ENCODE measurements around the gene BTBD1. TPM values are rescaled to one million over a fixed set of nuclear protein-coding genes. Genes with fewer than 3 reads are reported as not detected.
A peak's percentile ranks its signal among the peaks of the same experiment; 100 is the strongest.

BTBD1 gene
- total and polyA plus RNA-seq, 7 donors = 93.5 to 193 (median 151) TPM

DNA sequence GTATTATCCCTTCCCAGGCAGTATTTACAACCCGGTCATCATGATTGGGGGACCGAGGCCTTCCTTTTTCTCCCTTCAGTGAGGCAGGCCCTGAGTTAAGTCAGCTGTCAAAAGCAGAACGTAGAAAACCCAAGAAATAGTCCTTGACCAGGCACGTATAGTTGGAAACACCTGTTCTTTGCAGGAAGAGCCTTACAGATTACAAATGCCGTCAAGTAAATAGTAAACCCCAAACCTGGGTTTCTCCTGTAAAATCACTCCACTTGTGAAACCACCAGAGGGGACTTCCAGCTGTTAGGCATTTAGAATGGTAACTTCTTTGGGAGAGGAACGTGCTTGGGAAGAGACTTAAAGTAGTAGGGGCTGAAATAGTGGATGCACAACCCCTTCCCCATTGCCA lies 1.0 kb upstream of the BTBD1 start:
- intact Hi-C loops (cut with DNase I) = loop anchor here (5.0 kb wide), 1 partner anchor 39 kb away; the partner anchor contains the start of gene TM6SF1 (in 2 of the 2)
- H3K4me1 ChIP-seq = peaks cover 24% of the 10 kb centered on the region
- ATAC-seq = no peak
- H3K36me3 ChIP-seq (ENCODE audit: insufficient read depth in 1 of 2, low read depth in 1 of 2) = no peaks in the 10 kb centered on the region
- DNase-seq = no peak
- H3K27me3 ChIP-seq (ENCODE audit: insufficient read depth in 3 of 3, low read length in 2 of 3) = no peaks in the 10 kb centered on the region
- H3K9me3 ChIP-seq = peaks cover 1% of the 10 kb centered on the region
- H3K4me3 ChIP-seq = no peak overlapping the region
- WGBS, 3 donors = 68 to 81% (median 73%) methylated on average over 6 of the region's 6 CpGs
- TF ChIP-seq, protein P1, sequence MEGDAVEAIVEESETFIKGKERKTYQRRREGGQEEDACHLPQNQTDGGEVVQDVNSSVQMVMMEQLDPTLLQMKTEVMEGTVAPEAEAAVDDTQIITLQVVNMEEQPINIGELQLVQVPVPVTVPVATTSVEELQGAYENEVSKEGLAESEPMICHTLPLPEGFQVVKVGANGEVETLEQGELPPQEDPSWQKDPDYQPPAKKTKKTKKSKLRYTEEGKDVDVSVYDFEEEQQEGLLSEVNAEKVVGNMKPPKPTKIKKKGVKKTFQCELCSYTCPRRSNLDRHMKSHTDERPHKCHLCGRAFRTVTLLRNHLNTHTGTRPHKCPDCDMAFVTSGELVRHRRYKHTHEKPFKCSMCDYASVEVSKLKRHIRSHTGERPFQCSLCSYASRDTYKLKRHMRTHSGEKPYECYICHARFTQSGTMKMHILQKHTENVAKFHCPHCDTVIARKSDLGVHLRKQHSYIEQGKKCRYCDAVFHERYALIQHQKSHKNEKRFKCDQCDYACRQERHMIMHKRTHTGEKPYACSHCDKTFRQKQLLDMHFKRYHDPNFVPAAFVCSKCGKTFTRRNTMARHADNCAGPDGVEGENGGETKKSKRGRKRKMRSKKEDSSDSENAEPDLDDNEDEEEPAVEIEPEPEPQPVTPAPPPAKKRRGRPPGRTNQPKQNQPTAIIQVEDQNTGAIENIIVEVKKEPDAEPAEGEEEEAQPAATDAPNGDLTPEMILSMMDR (IDR thresholded peaks at IDR 0.05) = no peak
- peak overlapping the region; percentile 99 for H3K27ac ChIP-seq

DNA sequence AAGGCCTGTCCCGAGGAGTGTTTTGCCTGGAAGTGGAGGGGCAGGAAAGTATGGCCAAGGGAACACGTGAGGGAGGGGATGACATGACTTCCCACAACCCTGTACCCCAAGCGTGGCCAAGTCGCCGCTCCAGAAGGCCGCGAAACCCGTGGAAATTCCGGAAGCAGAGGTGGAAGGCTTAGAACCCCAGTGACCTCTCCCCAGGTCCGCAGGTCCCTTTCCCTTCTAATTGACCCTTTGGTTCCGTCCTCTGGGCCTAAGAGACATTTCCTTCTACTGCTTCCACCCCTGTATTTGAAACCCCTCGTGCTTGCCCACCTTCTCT lies 548 bp upstream of the BTBD1 start:
- WGBS, 3 donors = 43 to 55% (median 47%) methylated on average over 12 of the region's 12 CpGs
- no peak for ATAC-seq
- TF ChIP-seq, protein P1 (IDR thresholded peaks at IDR 0.05) = no peak
- Histone ChIP-seq H3K27me3 (ENCODE audit: insufficient read depth in 3 of 3, low read length in 2 of 3) (no peaks in the 10 kb centered on the region), H3K4me3 (peak overlapping the region; percentile 97), H3K36me3 (ENCODE audit: insufficient read depth in 1 of 2, low read depth in 1 of 2) (no peaks in the 10 kb centered on the region), H3K4me1 (peaks cover 29% of the 10 kb centered on the region), H3K27ac (peak overlapping the region; percentile 99), H3K9me3 (no peaks in the 10 kb centered on the region)
- no peak for DNase-seq
- intact Hi-C loops (cut with DNase I) = loop anchor here (5.0 kb wide), 1 partner anchor 40 kb away; the partner anchor contains the start of gene TM6SF1 (in 2 of the 2)

DNA sequence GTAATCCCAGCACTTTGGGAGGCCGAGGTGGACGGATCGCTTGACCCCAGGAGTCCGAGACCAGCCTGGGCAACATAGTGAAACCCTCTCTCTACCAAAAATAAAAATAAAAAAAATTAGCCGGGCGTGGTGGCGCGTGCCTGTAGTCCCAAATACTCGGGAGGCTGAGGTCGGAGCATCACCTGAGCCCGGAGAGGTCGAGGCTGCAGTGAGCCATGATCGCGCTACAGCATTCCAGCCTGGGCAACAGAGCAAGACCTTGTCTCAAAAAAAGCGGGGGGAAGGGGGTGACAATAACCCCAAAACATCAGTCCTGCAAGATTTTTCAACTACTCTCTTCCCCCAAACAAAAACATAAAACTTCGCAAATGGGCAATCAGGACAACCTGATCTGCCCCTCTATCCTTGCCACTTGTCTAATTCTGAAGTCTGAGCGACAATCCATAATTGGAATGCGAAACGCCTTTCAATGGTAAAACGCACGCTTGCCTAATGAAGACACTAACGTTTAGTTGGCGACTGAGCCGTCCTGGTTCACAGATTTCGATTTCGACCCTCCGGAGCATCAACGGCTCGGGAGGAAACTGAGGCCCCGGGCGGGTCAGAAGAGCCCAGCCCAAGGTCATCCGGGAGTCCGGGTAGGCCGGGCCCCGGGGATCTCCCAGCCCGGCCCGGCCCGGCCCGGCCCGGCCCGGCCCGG lies 868 bp downstream of the BTBD1 start:
- no peaks in the 10 kb centered on the region for H3K9me3 ChIP-seq
- H3K27me3 ChIP-seq (ENCODE audit: insufficient read depth in 3 of 3, low read length in 2 of 3) = no peaks in the 10 kb centered on the region
- H3K27ac ChIP-seq = peak overlapping the region; percentile 99
- DNase-seq (peak in 1 of 2 donors; percentile 58), ATAC-seq (peak in 3 of 4 donors; percentile 1 to 36 (median 23))
- H3K4me1 ChIP-seq = peaks cover 43% of the 10 kb centered on the region
- peak overlapping the region; percentile 97 for H3K4me3 ChIP-seq
- intact Hi-C loops (cut with DNase I) = loop anchor here (5.0 kb wide), 1 partner anchor 41 kb away; the partner anchor contains the start of gene TM6SF1 (in 2 of the 2)
- WGBS, 3 donors = 1 to 3% (median 2%) methylated on average over 36 to 42 of the region's 42 CpGs
- H3K36me3 ChIP-seq (ENCODE audit: insufficient read depth in 1 of 2, low read depth in 1 of 2) = peaks cover 0 to 3% of the 10 kb centered on the region in 2 donors
- TF ChIP-seq, protein P1 (IDR thresholded peaks at IDR 0.05) = no peak

DNA sequence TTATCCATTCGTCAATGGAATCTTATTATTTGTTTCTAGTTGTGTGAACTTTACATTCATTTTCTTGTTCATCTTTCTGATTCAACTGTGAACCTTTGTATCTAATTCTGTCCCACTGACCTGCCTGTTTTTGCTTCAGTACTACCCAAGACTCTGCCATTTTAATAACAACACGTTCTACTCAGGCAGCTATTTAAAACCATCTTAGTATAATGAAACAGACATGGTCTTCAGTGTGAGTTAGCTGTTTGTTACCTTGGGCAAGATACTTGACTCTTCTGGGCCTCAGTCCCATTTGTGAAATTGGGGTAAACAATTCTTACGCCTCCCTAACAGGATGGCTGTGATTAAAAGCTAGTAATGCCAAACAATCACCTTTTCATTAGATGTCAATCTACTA lies 1.6 kb downstream of the BTBD1 start:
- H3K4me1 ChIP-seq = peaks cover 48% of the 10 kb centered on the region

More for the DNA sequence above, 1.6 kb downstream of the BTBD1 start:
- WGBS, 3 donors = 14 to 20% (median 16%) methylated on average over 3 of the region's 3 CpGs
- peaks cover 0 to 5% of the 10 kb centered on the region in 2 donors for H3K36me3 ChIP-seq (ENCODE audit: insufficient read depth in 1 of 2, low read depth in 1 of 2)
- DNase-seq (no peak), ATAC-seq (peak in 3 of 4 donors; percentile 32 to 67 (median 34))
- peak overlapping the region; percentile 97 for H3K4me3 ChIP-seq
- TF ChIP-seq, protein P1 (IDR thresholded peaks at IDR 0.05) = no peak
- H3K27ac ChIP-seq = peak overlapping the region; percentile 99
- intact Hi-C loops (cut with DNase I) = loop anchor here (5.0 kb wide), 1 partner anchor 42 kb away; the partner anchor contains the start of gene TM6SF1 (in 2 of the 2)
- no peaks in the 10 kb centered on the region for H3K27me3 ChIP-seq (ENCODE audit: insufficient read depth in 3 of 3, low read length in 2 of 3)
- H3K9me3 ChIP-seq = no peaks in the 10 kb centered on the region
